A549 (cell line): ENCODE results near the gene MSANTD7. TPM values are rescaled to one million over a fixed set of nuclear protein-coding genes. Genes with fewer than 3 reads are reported as not detected.

Experiments
- ATAC-seq, 2 experiments: fragments of 200-7000 bp in 1 of 2; fragments of >200 bp in 1 of 2; cut with Nextera tagmentation in 1 of 2; cut with Tn5 transposase in 1 of 2; 3 replicates each; pipeline versions ENCODE4 v1.8.0 to v1.9.1; 2018 to 2020; ENCODE audit warnings: mild to moderate bottlenecking in 1 of 2, moderate library complexity in 1 of 2
- CTCF ChIA-PET: fragments of 300-600 bp; sonication (Branson Sonifier 250); formaldehyde crosslinking; extraction: SDS; loops from one replicate; lab custom pipeline; 2021; ENCODE audit warnings: antibody characterized with exemption, inconsistent platforms; lab: Yijun Ruan, JAX
- POLR2A ChIA-PET: fragments of 350-600 bp; formaldehyde crosslinking; extraction: SDS; loops from one replicate; lab custom pipeline; 2021; ENCODE audit warnings: antibody characterized with exemption, inconsistent platforms; lab: Yijun Ruan, JAX
- DNase-seq, 2 experiments: peaks; one replicate each; pipeline versions ENCODE4 v3.0.0 to v3.0.0-alpha.2; 2011 to 2016; ENCODE audit warnings: low read depth in 1 of 2, low spot score in 1 of 2
- FAIRE-seq: peaks from 2 replicates; lab custom pipeline; 2011; peaks lifted over from hg19 to GRCh38; lab: Jason Lieb, UNC
- H3K27ac ChIP-seq, 2 experiments: fragments of >200 bp; sonication (Bioruptor Twin); formaldehyde crosslinking; 3 replicates each; pipeline ENCODE4 v1.5.1; 2016 to 2017
- H3K4me1 ChIP-seq: fragments of >200 bp; sonication (Bioruptor Twin); formaldehyde crosslinking; 3 replicates; pipeline ENCODE4 v1.6.1; 2016
- H3K4me2 ChIP-seq: fragments of >200 bp; sonication (Bioruptor Twin); formaldehyde crosslinking; 3 replicates; pipeline ENCODE4 v1.6.1; 2016
- H3K4me3 ChIP-seq: fragments of >200 bp; sonication (Bioruptor Twin); formaldehyde crosslinking; 3 replicates; pipeline ENCODE4 v1.5.1; 2016
- H3K9me3 ChIP-seq: fragments of >200 bp; sonication (Bioruptor Twin); formaldehyde crosslinking; 3 replicates; pipeline ENCODE4 v1.6.1; 2016
- CBX8 ChIP-seq: fragments of 200-600 bp; sonication (generic); IDR thresholded peaks from 2 replicates; pipeline ENCODE4 v1.6.1; 2016
- CHD2 ChIP-seq: fragments of 150-350 bp; IDR thresholded peaks from 2 replicates; pipeline ENCODE4 v1.6.1; 2014; ENCODE audit warnings: low read length; ENCODE audit not compliant: partially characterized antibody
- EHMT2 ChIP-seq: fragments of 200-600 bp; sonication (generic); IDR thresholded peaks from 2 replicates; pipeline ENCODE4 v1.6.1; 2016; ENCODE audit warnings: antibody characterized with exemption, low read depth, mild to moderate bottlenecking, moderate library complexity
- FOSB ChIP-seq: fragments of 250-450 bp; sonication (Bioruptor Pico); IDR thresholded peaks from 2 replicates; pipeline ENCODE4 v1.5.0; 2020; ENCODE audit warnings: mild to moderate bottlenecking, moderate library complexity
- FOSL2 ChIP-seq, 2 experiments: fragments of 450-650 bp in 1 of 2; fragments of >200 bp in 1 of 2; sonication (Bioruptor Twin) in 1 of 2; formaldehyde crosslinking; IDR thresholded peaks; 2 replicates each; pipeline versions ENCODE4 v1.5.0 to v1.6.1; 2016 to 2020; ENCODE audit warnings: mild to moderate bottlenecking in 1 of 2, moderate library complexity in 1 of 2
- FOXS1 ChIP-seq: fragments of 250-450 bp; sonication (Bioruptor Pico); IDR thresholded peaks from 2 replicates; pipeline ENCODE4 v1.5.0; 2020; ENCODE audit warnings: mild to moderate bottlenecking, moderate library complexity
- HDAC2 ChIP-seq: fragments of 200-600 bp; sonication (generic); IDR thresholded peaks from 2 replicates; pipeline ENCODE4 v1.6.1; 2016
- HOXA7 ChIP-seq: fragments of 250-450 bp; sonication (Bioruptor Pico); IDR thresholded peaks from 2 replicates; pipeline ENCODE4 v1.5.0; 2020; ENCODE audit warnings: mild to moderate bottlenecking, moderate library complexity
- HOXB5 ChIP-seq: fragments of 250-450 bp; sonication (Bioruptor Pico); IDR thresholded peaks from 2 replicates; pipeline ENCODE4 v1.5.0; 2020; ENCODE audit warnings: mild to moderate bottlenecking, moderate library complexity
- JUN ChIP-seq, 2 experiments: fragments of >200 bp; sonication (Bioruptor Twin); formaldehyde crosslinking; IDR thresholded peaks; 2 replicates in 1 of 2; 3 replicates in 1 of 2; pipeline ENCODE4 v1.6.1; 2016 to 2017
- KDM1A ChIP-seq: fragments of 200-600 bp; sonication (generic); IDR thresholded peaks from 2 replicates; pipeline ENCODE4 v1.6.1; 2016; ENCODE audit warnings: low read depth, mild to moderate bottlenecking
- KDM5A ChIP-seq: fragments of 200-600 bp; sonication (generic); IDR thresholded peaks from 2 replicates; pipeline ENCODE4 v1.6.1; 2016; ENCODE audit warnings: antibody characterized with exemption, mild to moderate bottlenecking
- NR3C1 ChIP-seq: fragments of >200 bp; sonication (Bioruptor Twin); formaldehyde crosslinking; IDR thresholded peaks from 3 replicates; pipeline ENCODE4 v1.6.1; 2017
- PHF8 ChIP-seq: fragments of 200-600 bp; sonication (generic); IDR thresholded peaks from 2 replicates; pipeline ENCODE4 v1.6.1; 2016; ENCODE audit warnings: low read depth, mild to moderate bottlenecking, antibody characterized with exemption, moderate library complexity, borderline replicate concordance
- POLR2A ChIP-seq: IDR thresholded peaks from 2 replicates; pipeline ENCODE4 v1.6.1; 2012; ENCODE audit warnings: mild to moderate bottlenecking, low read length
- RAD21 ChIP-seq, 2 experiments: fragments of >200 bp in 1 of 2; sonication (Bioruptor Twin) in 1 of 2; formaldehyde crosslinking in 1 of 2; IDR thresholded peaks in 1 of 2; conservative IDR thresholded peaks in 1 of 2; 2 replicates in 1 of 2; 3 replicates in 1 of 2; pipeline ENCODE4 v1.6.1; 2012 to 2018; ENCODE audit warnings: inconsistent platforms in 1 of 2
- RCOR1 ChIP-seq: fragments of 150-350 bp; IDR thresholded peaks from 2 replicates; pipeline ENCODE4 v1.6.1; 2014; ENCODE audit warnings: antibody characterized with exemption, low read length, low read depth
- RFX5 ChIP-seq: fragments of 450-650 bp; IDR thresholded peaks from 2 replicates; pipeline ENCODE4 v1.7.1; 2014; ENCODE audit warnings: antibody characterized with exemption, mild to moderate bottlenecking, moderate library complexity
- SMC3 ChIP-seq: fragments of >200 bp; sonication (Bioruptor Twin); formaldehyde crosslinking; IDR thresholded peaks from 3 replicates; pipeline ENCODE4 v1.6.1; 2018; ENCODE audit warnings: inconsistent platforms
- TFCP2L1 ChIP-seq: fragments of 250-450 bp; sonication (Bioruptor Pico); IDR thresholded peaks from 2 replicates; pipeline ENCODE4 v1.5.0; 2021; ENCODE audit warnings: mild to moderate bottlenecking
- ZC3H11A ChIP-seq: fragments of 450-650 bp; IDR thresholded peaks from 2 replicates; pipeline ENCODE4 v1.6.1; 2014; ENCODE audit warnings: antibody characterized with exemption, mild to moderate bottlenecking
- WGBS: methylation state at CpG from one replicate; pipeline ENCODE4 v1.1.6; 2017; ENCODE audit errors: missing lambda C conversion rate; 5-methylcytosine and 5-hydroxymethylcytosine counted together
- polyA minus RNA-seq: library from RNA; depleted of rRNA, polyadenylated mRNA; stranded (reverse); fragments of >200 nt; gene quantifications from 2 replicates; pipeline ENCODE4 v1.2.3, GENCODE V29; 2011; rRNA and poly(A)+ RNA removed
- polyA plus RNA-seq, 4 experiments: library from polyadenylated mRNA; depleted of rRNA in 3 of 4; stranded (reverse); fragments of >200 nt; fragmentation: RNase III in 1 of 4; extraction: RNeasy Plus Mini Kit Qiagen cat#74134 plus additional on column Dnase treatment in 1 of 4; gene quantifications; 2 replicates in 3 of 4; 3 replicates in 1 of 4; pipeline ENCODE4 v1.2.3, GENCODE V29; 2011 to 2017
- TF ChIP-seq, protein P1 (sequence below): fragments of >200 bp; sonication (Bioruptor Twin); formaldehyde crosslinking; IDR thresholded peaks from 3 replicates; pipeline ENCODE4 v1.5.1; 2016
- TF ChIP-seq, protein P2 (sequence below): fragments of >200 bp; sonication (Bioruptor Twin); formaldehyde crosslinking; IDR thresholded peaks from 3 replicates; pipeline ENCODE4 v1.6.1; 2016
- TF ChIP-seq, protein P3 (sequence below): IDR thresholded peaks from 2 replicates; pipeline ENCODE4 v1.6.1; 2012
- TF ChIP-seq, protein P4 (sequence below): fragments of 200-600 bp; sonication (generic); IDR thresholded peaks from 2 replicates; pipeline ENCODE4 v1.6.1; 2016; ENCODE audit warnings: antibody characterized with exemption, mild to moderate bottlenecking, moderate library complexity
- TF ChIP-seq, protein P5 (sequence below): fragments of 250-450 bp; sonication (Bioruptor Pico); IDR thresholded peaks from 2 replicates; pipeline ENCODE4 v1.5.0; 2020; ENCODE audit warnings: low read depth, mild to moderate bottlenecking, moderate library complexity
- TF ChIP-seq, protein P6 (sequence below): IDR thresholded peaks from 2 replicates; pipeline ENCODE4 v1.6.1; 2012
- TF ChIP-seq, protein P7 (sequence below): fragments of >200 bp; sonication (Bioruptor Twin); formaldehyde crosslinking; IDR thresholded peaks from 2 replicates; pipeline ENCODE4 v1.6.1; 2016

Gene MSANTD7, protein sequence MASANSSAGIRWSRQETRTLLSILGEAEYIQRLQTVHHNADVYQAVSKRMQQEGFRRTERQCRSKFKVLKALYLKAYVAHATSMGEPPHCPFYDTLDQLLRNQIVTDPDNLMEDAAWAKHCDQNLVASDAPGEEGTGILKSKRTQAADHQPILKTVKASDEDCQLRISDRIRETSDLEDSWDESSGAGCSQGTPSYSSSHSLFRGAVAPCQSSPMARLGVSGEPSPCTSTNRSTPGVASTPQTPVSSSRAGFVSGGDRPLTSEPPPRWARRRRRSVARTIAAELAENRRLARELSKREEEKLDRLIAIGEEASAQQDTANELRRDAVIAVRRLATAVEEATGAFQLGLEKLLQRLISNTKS
- 10.9 and 11.2 TPM in 2 replicates for polyA plus RNA-seq (2011; rRNA removed)
- polyA plus RNA-seq (2012; cell fraction: cytosol; rRNA removed), result 4.7 and 6.9 TPM in 2 replicates
- 4.6 and 5.0 TPM in 2 replicates for polyA plus RNA-seq (2012; cell fraction: nucleus; rRNA removed)
- 10.9 to 12.1 TPM (median 11.2 TPM) in 3 replicates for polyA plus RNA-seq (2017; fragmentation: RNase III; extraction: RNeasy Plus Mini Kit Qiagen cat#74134 plus additional on column Dnase treatment)
- polyA minus RNA-seq, result 17.2 and 22.7 TPM in 2 replicates

DNA sequence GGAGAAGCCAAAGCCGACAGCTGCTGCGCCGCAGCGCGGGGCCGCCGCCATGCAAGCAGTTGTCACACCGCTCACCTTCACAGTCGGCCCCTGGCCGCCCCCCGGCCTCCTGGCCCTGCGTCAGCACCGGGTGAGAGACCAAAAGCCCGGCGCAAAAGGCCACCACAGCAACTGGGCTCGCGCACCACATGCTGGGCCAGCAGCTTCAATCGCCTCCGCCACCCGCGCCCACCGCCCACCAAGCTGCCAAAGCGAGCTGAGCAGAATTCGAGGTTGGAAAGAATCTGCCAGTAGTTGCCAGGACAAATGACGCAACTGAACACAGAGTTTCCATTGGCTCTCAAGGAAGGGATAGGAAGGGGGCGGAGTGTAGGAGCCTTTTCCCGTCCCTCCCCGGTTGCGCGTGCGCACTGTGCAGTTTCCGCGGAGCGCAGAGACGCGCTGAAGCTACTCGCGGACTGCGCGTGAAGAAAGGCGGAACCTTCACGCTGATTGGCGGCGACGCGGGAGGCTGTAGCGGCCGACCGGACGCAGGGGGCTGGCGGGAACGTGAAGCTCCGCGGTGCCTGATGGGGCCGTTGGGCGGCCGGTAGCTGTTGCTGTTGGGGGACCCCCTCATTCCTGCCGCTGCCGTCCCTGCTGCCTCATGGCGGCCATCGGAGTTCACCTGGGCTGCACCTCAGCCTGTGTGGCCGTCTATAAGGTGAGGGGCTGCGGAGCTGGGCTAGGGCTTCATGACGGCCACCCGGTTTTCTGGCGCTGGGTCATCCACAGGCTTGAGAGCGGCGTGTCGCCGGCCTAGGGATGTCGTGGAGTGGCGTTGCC lies at the start of gene MSANTD7, which contains the start of the genes CDNF and HSPA14:
Gene MSANTD7 (plus strand): TSS at position 550 of the 825 bp plus-strand sequence. CDS start 3,979 bp downstream, outside the sequence.
Gene CDNF (minus strand): TSS at position 281 of the 825 bp plus-strand sequence. CDS start 91 bp downstream, at position 190.
Gene HSPA14 (plus strand): TSS at position 550 of the 825 bp plus-strand sequence. CDS start 97 bp downstream, at position 647.
- H3K4me3 ChIP-seq, result peak within 1 kb of the TSS; percentile 90
- WGBS, result under 1% methylated on average over 38 of the region's 72 CpGs
- H3K4me2 ChIP-seq, result peak within 1 kb of the TSS; percentile 83
- DNase-seq (peak; percentile 97 to 99), ATAC-seq (peak; percentile 98), FAIRE-seq (no peak)
- ChIA-PET CTCF (interaction anchor here (0.9 to 6.3 kb wide), 9 partner anchors 15 to 341 kb away, joined by 3 to 47 read pairs (median 4); partner anchors contain the start of gene SUV39H2), POLR2A (interaction anchor here (0.6 to 3.4 kb wide), 13 partner anchors 9 to 290 kb away, joined by 3 to 21 read pairs (median 4); partner anchors contain the start of genes DCLRE1C, MEIG1 and SUV39H2)
- H3K27ac ChIP-seq, result peak within 1 kb of the TSS; percentile 86 to 94
- H3K4me1 ChIP-seq, result peaks cover 8% of the 10 kb centered on the region; the same call in 1 of the 3 replicates
- no peaks in the 10 kb centered on the region for H3K9me3 ChIP-seq
- TF ChIP-seq ZC3H11A, result no peak
- TF ChIP-seq, protein P1, sequence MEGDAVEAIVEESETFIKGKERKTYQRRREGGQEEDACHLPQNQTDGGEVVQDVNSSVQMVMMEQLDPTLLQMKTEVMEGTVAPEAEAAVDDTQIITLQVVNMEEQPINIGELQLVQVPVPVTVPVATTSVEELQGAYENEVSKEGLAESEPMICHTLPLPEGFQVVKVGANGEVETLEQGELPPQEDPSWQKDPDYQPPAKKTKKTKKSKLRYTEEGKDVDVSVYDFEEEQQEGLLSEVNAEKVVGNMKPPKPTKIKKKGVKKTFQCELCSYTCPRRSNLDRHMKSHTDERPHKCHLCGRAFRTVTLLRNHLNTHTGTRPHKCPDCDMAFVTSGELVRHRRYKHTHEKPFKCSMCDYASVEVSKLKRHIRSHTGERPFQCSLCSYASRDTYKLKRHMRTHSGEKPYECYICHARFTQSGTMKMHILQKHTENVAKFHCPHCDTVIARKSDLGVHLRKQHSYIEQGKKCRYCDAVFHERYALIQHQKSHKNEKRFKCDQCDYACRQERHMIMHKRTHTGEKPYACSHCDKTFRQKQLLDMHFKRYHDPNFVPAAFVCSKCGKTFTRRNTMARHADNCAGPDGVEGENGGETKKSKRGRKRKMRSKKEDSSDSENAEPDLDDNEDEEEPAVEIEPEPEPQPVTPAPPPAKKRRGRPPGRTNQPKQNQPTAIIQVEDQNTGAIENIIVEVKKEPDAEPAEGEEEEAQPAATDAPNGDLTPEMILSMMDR, result no peak
- TF ChIP-seq HDAC2, result no peak
- TF ChIP-seq FOSB (CRISPR knock-in tag), result no peak
- peak; percentile 86 for TF ChIP-seq POLR2A
- TF ChIP-seq, protein P2, sequence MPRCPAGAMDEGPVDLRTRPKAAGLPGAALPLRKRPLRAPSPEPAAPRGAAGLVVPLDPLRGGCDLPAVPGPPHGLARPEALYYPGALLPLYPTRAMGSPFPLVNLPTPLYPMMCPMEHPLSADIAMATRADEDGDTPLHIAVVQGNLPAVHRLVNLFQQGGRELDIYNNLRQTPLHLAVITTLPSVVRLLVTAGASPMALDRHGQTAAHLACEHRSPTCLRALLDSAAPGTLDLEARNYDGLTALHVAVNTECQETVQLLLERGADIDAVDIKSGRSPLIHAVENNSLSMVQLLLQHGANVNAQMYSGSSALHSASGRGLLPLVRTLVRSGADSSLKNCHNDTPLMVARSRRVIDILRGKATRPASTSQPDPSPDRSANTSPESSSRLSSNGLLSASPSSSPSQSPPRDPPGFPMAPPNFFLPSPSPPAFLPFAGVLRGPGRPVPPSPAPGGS, result peak; percentile 48; the same call in 2 of the 3 replicates
- no peak for TF ChIP-seq HOXB5 (CRISPR knock-in tag)
- TF ChIP-seq, protein P3, sequence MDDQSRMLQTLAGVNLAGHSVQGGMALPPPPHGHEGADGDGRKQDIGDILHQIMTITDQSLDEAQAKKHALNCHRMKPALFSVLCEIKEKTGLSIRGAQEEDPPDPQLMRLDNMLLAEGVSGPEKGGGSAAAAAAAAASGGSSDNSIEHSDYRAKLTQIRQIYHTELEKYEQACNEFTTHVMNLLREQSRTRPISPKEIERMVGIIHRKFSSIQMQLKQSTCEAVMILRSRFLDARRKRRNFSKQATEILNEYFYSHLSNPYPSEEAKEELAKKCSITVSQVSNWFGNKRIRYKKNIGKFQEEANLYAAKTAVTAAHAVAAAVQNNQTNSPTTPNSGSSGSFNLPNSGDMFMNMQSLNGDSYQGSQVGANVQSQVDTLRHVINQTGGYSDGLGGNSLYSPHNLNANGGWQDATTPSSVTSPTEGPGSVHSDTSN, result no peak
- no peak for TF ChIP-seq FOSL2 (IDR thresholded peaks at IDR 0.05)
- TF ChIP-seq FOSL2 (CRISPR knock-in tag; IDR thresholded peaks at IDR 0.05), result no peak
- TF ChIP-seq FOXS1 (CRISPR knock-in tag), result no peak
- TF ChIP-seq, protein P4, sequence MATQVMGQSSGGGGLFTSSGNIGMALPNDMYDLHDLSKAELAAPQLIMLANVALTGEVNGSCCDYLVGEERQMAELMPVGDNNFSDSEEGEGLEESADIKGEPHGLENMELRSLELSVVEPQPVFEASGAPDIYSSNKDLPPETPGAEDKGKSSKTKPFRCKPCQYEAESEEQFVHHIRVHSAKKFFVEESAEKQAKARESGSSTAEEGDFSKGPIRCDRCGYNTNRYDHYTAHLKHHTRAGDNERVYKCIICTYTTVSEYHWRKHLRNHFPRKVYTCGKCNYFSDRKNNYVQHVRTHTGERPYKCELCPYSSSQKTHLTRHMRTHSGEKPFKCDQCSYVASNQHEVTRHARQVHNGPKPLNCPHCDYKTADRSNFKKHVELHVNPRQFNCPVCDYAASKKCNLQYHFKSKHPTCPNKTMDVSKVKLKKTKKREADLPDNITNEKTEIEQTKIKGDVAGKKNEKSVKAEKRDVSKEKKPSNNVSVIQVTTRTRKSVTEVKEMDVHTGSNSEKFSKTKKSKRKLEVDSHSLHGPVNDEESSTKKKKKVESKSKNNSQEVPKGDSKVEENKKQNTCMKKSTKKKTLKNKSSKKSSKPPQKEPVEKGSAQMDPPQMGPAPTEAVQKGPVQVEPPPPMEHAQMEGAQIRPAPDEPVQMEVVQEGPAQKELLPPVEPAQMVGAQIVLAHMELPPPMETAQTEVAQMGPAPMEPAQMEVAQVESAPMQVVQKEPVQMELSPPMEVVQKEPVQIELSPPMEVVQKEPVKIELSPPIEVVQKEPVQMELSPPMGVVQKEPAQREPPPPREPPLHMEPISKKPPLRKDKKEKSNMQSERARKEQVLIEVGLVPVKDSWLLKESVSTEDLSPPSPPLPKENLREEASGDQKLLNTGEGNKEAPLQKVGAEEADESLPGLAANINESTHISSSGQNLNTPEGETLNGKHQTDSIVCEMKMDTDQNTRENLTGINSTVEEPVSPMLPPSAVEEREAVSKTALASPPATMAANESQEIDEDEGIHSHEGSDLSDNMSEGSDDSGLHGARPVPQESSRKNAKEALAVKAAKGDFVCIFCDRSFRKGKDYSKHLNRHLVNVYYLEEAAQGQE, result 0 out of 2 replicates have a peak, but pooled peaks have one; percentile 29
- TF ChIP-seq SMC3, result peak; percentile 18; the same call in 1 of the 3 replicates
- TF ChIP-seq, protein P5, sequence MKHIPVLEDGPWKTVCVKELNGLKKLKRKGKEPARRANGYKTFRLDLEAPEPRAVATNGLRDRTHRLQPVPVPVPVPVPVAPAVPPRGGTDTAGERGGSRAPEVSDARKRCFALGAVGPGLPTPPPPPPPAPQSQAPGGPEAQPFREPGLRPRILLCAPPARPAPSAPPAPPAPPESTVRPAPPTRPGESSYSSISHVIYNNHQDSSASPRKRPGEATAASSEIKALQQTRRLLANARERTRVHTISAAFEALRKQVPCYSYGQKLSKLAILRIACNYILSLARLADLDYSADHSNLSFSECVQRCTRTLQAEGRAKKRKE (CRISPR knock-in tag), result no peak
- no peak for TF ChIP-seq EHMT2
- no peak for TF ChIP-seq KDM5A
- TF ChIP-seq CHD2, result peak; percentile 54
- no peak for TF ChIP-seq TFCP2L1 (CRISPR knock-in tag)
- TF ChIP-seq RFX5, result peak; percentile 100
- TF ChIP-seq RCOR1, result no peak
- TF ChIP-seq, protein P6, sequence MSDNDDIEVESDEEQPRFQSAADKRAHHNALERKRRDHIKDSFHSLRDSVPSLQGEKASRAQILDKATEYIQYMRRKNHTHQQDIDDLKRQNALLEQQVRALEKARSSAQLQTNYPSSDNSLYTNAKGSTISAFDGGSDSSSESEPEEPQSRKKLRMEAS, result peak; percentile 49
- no peak for TF ChIP-seq CBX8
- peak; percentile 79 for TF ChIP-seq PHF8
- no peak for TF ChIP-seq HOXA7 (CRISPR knock-in tag)
- TF ChIP-seq JUN (IDR thresholded peaks at IDR 0.05), result peak in 1 of 2 experiments; percentile 58; a peak in 2 of 5 replicates
- TF ChIP-seq, protein P7, sequence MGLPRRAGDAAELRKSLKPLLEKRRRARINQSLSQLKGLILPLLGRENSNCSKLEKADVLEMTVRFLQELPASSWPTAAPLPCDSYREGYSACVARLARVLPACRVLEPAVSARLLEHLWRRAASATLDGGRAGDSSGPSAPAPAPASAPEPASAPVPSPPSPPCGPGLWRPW, result no peak
- TF ChIP-seq RAD21 (conservative IDR thresholded peaks at IDR 0.05 in 1 of 2, IDR thresholded peaks at IDR 0.05 in 1 of 2), result no peak; a peak in 1 of 5 replicates
- TF ChIP-seq NR3C1, result no peak
- TF ChIP-seq KDM1A, result no peak
